HepG2 (cell line): ENCODE data around the gene VGF. TPM values are rescaled to one million over a fixed set of nuclear protein-coding genes. Genes with fewer than 3 reads are reported as not detected.

Source experiments
- ATAC-seq: fragments of 200-7000 bp; cut with Tn5 transposase; 3 replicates; pipeline ENCODE4 v1.9.1; 2020; ENCODE audit warnings: mild to moderate bottlenecking, moderate library complexity
- BruUV-seq: library from RNA; stranded (reverse); fragments of 400-500 nt; replicated peaks from 2 replicates; lab custom pipeline; 2021; lab: Mats Ljungman, UMichigan
- CTCF ChIA-PET: fragments of 300-600 bp; formaldehyde crosslinking; extraction: SDS; loops from one replicate; lab custom pipeline; 2021; ENCODE audit warnings: low total read pairs, inconsistent platforms, low intra/inter-chr PET ratio; lab: Yijun Ruan, JAX
- POLR2A ChIA-PET: fragments of 350-600 bp; sonication (Branson Sonifier 250); formaldehyde crosslinking; loops from one replicate; lab custom pipeline; 2020; ENCODE audit warnings: antibody characterized with exemption, inconsistent platforms; lab: Yijun Ruan, JAX
- DNase-seq: peaks from one replicate; pipeline ENCODE4 v3.0.0-alpha.2; 2015; ENCODE audit warnings: low spot score
- FAIRE-seq: peaks from 3 replicates; lab custom pipeline; 2011; peaks lifted over from hg19 to GRCh38; lab: Jason Lieb, UNC
- H2AFZ ChIP-seq: one replicate; pipeline ENCODE4 v1.6.1; 2011; ENCODE audit warnings: low read length, inconsistent platforms
- H3K27ac ChIP-seq: fragments of 300-600 bp; 3 replicates; pipeline ENCODE4 v1.8.0; 2011; ENCODE audit warnings: mixed run types, mild to moderate bottlenecking, mixed read lengths, low read length, inconsistent platforms; ENCODE audit not compliant: insufficient read depth; ENCODE audit errors: extremely low read length
- H3K27me3 ChIP-seq, 2 experiments: fragments of 200-600 bp in 1 of 2; 2 replicates in 1 of 2; 3 replicates in 1 of 2; pipeline versions ENCODE4 v1.6.0 to v1.8.0; 2011; ENCODE audit warnings: low read length in 2 of 2, mild to moderate bottlenecking in 2 of 2, moderate library complexity in 2 of 2, inconsistent platforms in 1 of 2; ENCODE audit not compliant: insufficient read depth in 2 of 2, control insufficient read depth in 1 of 2
- H3K36me3 ChIP-seq, 2 experiments: fragments of 200-600 bp in 1 of 2; replicated peaks in 1 of 2; 2 replicates in 1 of 2; 3 replicates in 1 of 2; pipeline versions ENCODE4 v1.5.1 to v1.8.0; 2011; ENCODE audit warnings: low read length in 2 of 2, inconsistent platforms in 1 of 2; ENCODE audit not compliant: insufficient read depth in 2 of 2, control insufficient read depth in 1 of 2
- H3K4me1 ChIP-seq: 2 replicates; pipeline ENCODE4 v1.5.1; 2012; ENCODE audit warnings: low read length, inconsistent platforms; ENCODE audit not compliant: insufficient read depth
- H3K4me2 ChIP-seq: 2 replicates; pipeline ENCODE4 v1.6.0; 2011; ENCODE audit warnings: low read depth, low read length, inconsistent platforms
- H3K4me3 ChIP-seq, 3 experiments: fragments of 200-600 bp in 1 of 3; sonication (generic), shearing (Covaris generic) in 1 of 3; replicated peaks in 1 of 3; 2 replicates each; pipeline ENCODE4 v1.5.1; 2011 to 2016; ENCODE audit warnings: low read length in 3 of 3, inconsistent platforms in 2 of 3, low read depth in 2 of 3, mild to moderate bottlenecking in 2 of 3, control low read depth in 1 of 3, mixed read lengths in 1 of 3; ENCODE audit not compliant: insufficient read depth in 1 of 3
- H3K79me2 ChIP-seq: one replicate; pipeline ENCODE4 v1.6.1; 2011; ENCODE audit warnings: low read length, inconsistent platforms; ENCODE audit not compliant: insufficient read depth
- H3K9ac ChIP-seq: 2 replicates; pipeline ENCODE4 v1.6.0; 2011; ENCODE audit warnings: mild to moderate bottlenecking, low read depth, low read length, inconsistent platforms; ENCODE audit not compliant: insufficient read depth
- H3K9me3 ChIP-seq: 2 replicates; pipeline ENCODE4 v1.5.1; 2012; ENCODE audit warnings: mild to moderate bottlenecking, low read length
- H4K20me1 ChIP-seq: 2 replicates; pipeline ENCODE4 v1.6.0; 2011; ENCODE audit warnings: inconsistent platforms, mild to moderate bottlenecking, low read length, moderate library complexity; ENCODE audit not compliant: insufficient read depth
- EZH2 ChIP-seq: conservative IDR thresholded peaks from 2 replicates; pipeline ENCODE4 v1.6.1; 2012; ENCODE audit warnings: mild to moderate bottlenecking, low read depth, low read length, moderate library complexity
- HNRNPH1 ChIP-seq: fragments of 200-400 bp; formaldehyde crosslinking; optimal IDR thresholded peaks from 2 replicates; pipeline ENCODE3; 2017; ENCODE audit warnings: mild to moderate bottlenecking, low read depth, low read length
- SALL1 ChIP-seq: sonication (generic); formaldehyde crosslinking; IDR thresholded peaks from 2 replicates; pipeline ENCODE4 v1.8.0; 2022; ENCODE audit warnings: mild to moderate bottlenecking, missing genetic modification reagents
- WGBS: methylation state at CpG from one replicate; pipeline ENCODE4 v1.1.6; 2017; ENCODE audit warnings: low lambda C conversion rate; 5-methylcytosine and 5-hydroxymethylcytosine counted together
- in situ Hi-C: cut with HindIII; loops from 2 replicates; pipeline ENCODE4 v1.10.0; 2017; ENCODE audit warnings: low pct_unique_long_range_greater_than_20kb; ENCODE audit not compliant: extremely low pct_ligation_motif_present
- intact Hi-C: fragments of 100-400 bp; cut with micrococcal nuclease; formaldehyde crosslinking; loops from one replicate; pipeline ENCODE4 v1.10.0; 2022; ENCODE audit not compliant: unreplicated experiment
- polyA plus RNA-seq, 8 experiments: library from polyadenylated mRNA; depleted of rRNA in 3 of 8; stranded (reverse) in 7 of 8; unstranded in 1 of 8; fragments of >200 nt; fragmentation: Illumina TruSeq in 4 of 8; extraction: Trizol in 4 of 8; gene quantifications; 2 replicates each; pipeline versions ENCODE4 v1.2.1 to v1.2.3, GENCODE V29; 2011 to 2016; ENCODE audit warnings: low read depth in 4 of 8, missing spikeins in 1 of 8, mixed read lengths in 1 of 8; ENCODE audit not compliant: insufficient read depth in 1 of 8
- total RNA-seq, 5 experiments: library from RNA; depleted of rRNA; stranded (reverse); fragments of >200 nt; fragmentation: Illumina TruSeq; extraction: Trizol; gene quantifications; 2 replicates each; pipeline ENCODE4 v1.2.3, GENCODE V29; 2016; ENCODE audit warnings: low read depth in 1 of 5
- TF ChIP-seq, protein P1 (sequence below): sonication (generic); formaldehyde crosslinking; IDR thresholded peaks from 2 replicates; pipeline ENCODE4 v1.5.1; 2020; ENCODE audit warnings: mild to moderate bottlenecking, missing genetic modification reagents, moderate library complexity

VGF gene
- total and polyA plus RNA-seq, 2 of the 13 experiments (the other 11 are each of a cell fraction or from before 2014, with no cell fraction given): 0.12 to 0.46 TPM

DNA sequence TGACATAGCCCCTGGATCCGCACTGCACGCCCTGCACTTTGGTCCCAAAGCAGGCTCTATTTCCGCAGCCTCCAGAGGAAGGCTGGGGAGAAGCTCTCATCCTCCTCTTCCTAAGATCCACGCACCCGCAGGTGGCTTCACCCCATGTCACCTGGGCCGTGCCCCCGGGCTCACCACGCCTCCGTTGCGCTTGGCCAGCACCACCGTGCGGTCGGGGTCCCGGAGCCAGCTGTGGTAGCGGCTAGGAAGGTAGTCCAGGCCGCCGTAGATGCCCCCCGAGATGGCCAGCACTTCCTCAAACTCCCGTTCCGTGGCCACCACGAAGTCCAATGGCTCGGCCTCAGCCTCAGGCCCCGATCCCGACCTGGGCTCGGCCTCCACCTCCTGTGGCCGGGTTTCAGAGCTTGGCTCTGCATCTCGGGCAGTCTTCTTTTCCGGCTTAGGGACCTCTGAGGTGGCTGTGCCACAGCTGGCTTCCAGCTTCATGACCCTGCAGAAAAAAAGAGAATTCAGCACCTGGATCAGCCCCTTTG is 9.0 kb upstream of the VGF start:
- Histone ChIP-seq H3K79me2 (no peaks in the 10 kb centered on the region), H3K9ac (no peak overlapping the region), H3K27ac (no peak overlapping the region), H3K27me3 (peaks cover 18 to 80% of the 10 kb centered on the region in 2 experiments), H4K20me1 (no peaks in the 10 kb centered on the region), H2AFZ (no peak overlapping the region), H3K4me2 (peak overlapping the region; percentile 62; the same call in 1 of the 2 replicates), H3K4me1 (peaks cover 49% of the 10 kb centered on the region), H3K9me3 (no peaks in the 10 kb centered on the region), H3K4me3 (peak overlapping the region in 1 of 3 experiments; percentile 37; a peak in 1 of 6 replicates), H3K36me3 (no peaks in the 10 kb centered on the region)
- ATAC-seq (no peak), FAIRE-seq (no peak), DNase-seq (no peak)
- 16% methylated on average over 7 of the region's 28 CpGs for WGBS
- POLR2A ChIA-PET: interaction anchor here (0.6 to 1.0 kb wide), 3 partner anchors 9 to 43 kb away, joined by 3 read pairs; partner anchors contain the start of genes PLOD3 and VGF
- in situ Hi-C loops (no loop called here), intact Hi-C loops (no loop called here)
- CTCF ChIA-PET: no interaction called here
- 0 out of 2 replicates have a peak, but pooled peaks have one; percentile 26 for TF ChIP-seq EZH2
- no peak for TF ChIP-seq HNRNPH1
- TF ChIP-seq, protein P1, sequence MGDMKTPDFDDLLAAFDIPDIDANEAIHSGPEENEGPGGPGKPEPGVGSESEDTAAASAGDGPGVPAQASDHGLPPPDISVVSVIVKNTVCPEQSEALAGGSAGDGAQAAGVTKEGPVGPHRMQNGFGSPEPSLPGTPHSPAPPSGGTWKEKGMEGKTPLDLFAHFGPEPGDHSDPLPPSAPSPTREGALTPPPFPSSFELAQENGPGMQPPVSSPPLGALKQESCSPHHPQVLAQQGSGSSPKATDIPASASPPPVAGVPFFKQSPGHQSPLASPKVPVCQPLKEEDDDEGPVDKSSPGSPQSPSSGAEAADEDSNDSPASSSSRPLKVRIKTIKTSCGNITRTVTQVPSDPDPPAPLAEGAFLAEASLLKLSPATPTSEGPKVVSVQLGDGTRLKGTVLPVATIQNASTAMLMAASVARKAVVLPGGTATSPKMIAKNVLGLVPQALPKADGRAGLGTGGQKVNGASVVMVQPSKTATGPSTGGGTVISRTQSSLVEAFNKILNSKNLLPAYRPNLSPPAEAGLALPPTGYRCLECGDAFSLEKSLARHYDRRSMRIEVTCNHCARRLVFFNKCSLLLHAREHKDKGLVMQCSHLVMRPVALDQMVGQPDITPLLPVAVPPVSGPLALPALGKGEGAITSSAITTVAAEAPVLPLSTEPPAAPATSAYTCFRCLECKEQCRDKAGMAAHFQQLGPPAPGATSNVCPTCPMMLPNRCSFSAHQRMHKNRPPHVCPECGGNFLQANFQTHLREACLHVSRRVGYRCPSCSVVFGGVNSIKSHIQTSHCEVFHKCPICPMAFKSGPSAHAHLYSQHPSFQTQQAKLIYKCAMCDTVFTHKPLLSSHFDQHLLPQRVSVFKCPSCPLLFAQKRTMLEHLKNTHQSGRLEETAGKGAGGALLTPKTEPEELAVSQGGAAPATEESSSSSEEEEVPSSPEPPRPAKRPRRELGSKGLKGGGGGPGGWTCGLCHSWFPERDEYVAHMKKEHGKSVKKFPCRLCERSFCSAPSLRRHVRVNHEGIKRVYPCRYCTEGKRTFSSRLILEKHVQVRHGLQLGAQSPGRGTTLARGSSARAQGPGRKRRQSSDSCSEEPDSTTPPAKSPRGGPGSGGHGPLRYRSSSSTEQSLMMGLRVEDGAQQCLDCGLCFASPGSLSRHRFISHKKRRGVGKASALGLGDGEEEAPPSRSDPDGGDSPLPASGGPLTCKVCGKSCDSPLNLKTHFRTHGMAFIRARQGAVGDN (CRISPR knock-in tag): peak; percentile 19; the same call in 1 of the 2 replicates
- TF ChIP-seq SALL1 (CRISPR knock-in tag): no peak
- BruUV-seq: no TSS peak
